ENCODE measurements around the gene KIF25.
A peak's percentile ranks its signal among the peaks of the same experiment; 100 is the strongest.

KIF25 gene

DNA sequence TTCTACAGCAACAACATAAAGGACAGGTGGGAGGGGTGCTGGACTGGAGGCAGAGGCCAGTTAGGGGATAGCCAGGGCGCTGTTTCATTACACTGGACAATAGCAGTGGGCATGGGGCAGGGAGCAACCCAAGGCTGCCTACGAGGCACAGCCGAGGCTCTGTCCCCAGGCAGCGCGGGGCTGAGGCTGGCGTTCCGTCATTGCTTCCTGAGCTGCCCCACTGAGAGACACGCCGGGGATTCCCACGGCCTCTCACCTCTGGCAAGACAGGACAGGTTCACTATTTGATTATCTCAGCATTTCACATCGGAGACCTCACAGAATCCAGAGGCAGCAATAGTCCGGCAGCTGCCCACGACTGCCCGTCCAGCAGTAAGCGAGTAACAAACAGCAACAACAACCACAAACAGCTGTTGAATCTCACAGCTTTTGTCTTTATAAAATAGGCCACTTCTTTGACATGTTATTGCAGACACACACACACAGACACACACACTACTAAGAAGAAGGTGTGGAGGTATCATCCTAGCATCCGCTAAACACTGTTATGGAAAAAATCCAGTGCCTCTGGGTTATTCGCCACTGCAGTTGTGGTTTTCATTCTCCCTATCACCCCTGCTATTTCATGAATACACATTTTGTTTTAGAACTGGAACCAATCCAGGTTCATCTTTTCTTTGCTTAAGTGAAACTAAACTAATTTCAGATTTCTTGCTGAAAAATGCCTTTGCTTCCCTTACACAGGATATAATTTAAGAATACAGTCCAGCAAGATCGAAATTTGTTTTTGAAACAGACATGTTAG is 19.5 kb downstream of the KIF25 start:
- no peak for DNase-seq (ENCODE audit: low read depth, low spot score)

DNA sequence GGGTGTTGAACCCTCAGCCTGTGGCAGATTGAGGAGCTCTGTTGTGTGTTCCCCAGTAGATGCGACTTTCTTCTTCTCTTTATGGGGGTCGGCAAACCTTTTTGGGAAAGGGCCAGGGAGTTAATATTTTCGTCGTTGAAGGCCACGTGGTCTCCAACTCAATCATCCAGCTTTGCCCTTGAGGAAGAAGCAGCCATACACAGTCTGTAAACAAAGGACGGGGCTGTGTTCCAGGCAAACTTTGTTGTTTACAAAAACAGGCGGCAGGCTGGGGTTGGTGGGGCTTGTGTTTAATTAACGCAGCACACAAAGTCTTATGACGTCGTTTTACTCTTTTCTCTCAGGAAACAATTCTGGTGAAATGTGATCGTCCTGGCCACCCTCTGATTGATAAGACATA is 20.2 kb downstream of the KIF25 start:
- no peak for DNase-seq (ENCODE audit: low read depth, low spot score)

DNA sequence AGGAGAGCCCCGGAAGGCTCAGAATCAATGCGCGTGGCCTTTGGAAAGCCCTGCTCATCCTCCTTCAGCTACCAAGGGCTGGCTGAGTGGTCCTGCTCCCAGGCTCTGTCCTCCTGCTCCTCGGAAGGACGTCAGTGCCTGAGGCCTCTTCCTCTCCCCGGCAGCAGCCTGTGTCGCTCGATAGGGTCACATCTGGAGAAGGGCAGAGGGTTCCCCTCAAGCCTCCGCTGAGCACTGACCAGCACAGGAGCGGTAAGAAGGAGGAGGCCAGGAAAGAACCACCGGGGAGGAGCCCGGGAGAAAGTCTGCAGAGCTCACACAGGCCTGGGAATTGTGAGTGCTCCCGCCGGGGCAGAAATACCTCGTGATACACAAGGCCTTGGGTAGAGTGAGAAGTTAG is 21.2 kb downstream of the KIF25 start:
- DNase-seq (ENCODE audit: low read depth, low spot score), result no peak

DNA sequence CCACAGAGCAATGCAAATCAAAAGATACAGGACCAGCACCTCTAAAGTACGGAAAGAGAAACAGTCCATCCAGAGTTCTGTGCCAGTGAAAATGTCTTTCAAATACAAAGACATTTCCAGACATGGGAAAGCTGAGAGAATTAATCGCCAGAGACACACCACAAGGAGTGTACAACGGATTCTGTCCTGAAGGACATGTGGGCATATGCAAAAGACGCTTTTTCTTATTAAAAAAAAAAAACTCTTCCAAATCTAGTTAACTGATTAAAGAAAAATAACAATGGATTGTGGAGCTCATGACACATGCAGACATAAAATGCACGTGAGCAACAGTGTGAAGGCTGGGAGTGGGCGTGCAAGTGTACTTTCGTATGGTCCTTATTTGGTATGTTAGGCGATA is 22.8 kb downstream of the KIF25 start:
- DNase-seq (ENCODE audit: low read depth, low spot score), result no peak

DNA sequence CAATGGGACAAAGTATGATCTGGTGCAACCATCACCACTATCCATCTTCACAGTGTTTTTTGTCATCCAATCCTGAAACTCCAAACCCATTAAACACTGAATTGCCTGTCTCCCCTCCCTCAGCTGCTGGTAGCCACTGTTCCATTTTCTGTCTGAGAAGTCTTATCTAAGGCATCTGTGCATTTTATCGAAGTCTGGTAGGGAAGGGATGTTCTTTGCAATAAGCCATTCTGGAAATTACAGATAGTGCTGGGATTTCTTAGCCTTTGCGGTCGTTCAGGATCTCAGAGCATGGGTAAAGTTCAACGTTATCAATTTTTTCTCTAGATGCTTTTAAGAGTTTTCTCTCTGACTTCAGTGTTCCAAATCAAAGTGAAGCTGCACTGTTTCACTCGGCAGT is 24.1 kb downstream of the KIF25 start:
- DNase-seq (ENCODE audit: low read depth, low spot score), result no peak

DNA sequence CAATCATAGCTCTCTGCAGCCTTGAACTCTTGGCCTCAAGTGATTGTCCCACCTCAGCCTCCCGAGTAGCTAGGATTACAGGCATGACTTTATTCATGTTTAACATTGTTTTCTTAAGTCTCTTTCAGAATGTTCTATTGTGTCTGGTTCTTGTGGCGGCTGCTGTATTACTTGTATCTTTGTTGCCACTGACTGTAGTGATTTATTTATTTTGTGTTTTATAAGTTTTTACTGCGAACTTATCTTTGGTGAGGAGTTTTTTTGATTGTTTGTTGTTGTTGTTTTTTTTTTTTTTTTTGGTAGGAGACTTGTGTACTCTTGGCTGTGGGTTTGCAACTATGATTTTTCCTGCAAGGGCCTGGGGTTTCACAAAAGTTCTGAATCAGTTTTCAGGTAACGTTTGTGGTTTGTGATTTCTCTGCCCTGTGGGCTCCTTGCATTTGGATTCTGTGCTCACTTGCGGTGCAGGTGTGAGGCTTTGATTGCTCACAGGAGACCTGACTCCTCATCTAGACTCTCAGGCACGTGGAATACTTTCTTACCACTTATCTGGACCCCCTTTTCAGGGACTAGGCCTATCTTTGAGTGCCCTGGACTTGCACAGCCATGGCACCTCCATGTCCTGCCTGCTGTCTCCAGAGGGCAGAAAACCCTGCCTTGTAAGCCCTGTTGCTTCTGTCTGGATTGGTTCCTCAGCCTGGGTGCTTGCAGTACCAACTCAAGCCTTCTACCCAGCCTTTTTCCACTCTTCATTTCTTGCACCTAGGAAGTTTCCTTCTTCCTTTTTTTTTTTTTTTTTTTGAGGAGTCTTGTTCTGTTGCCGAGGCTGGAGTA is 25.2 kb downstream of the KIF25 start:
- DNase-seq (ENCODE audit: low read depth, low spot score), result no peak

DNA sequence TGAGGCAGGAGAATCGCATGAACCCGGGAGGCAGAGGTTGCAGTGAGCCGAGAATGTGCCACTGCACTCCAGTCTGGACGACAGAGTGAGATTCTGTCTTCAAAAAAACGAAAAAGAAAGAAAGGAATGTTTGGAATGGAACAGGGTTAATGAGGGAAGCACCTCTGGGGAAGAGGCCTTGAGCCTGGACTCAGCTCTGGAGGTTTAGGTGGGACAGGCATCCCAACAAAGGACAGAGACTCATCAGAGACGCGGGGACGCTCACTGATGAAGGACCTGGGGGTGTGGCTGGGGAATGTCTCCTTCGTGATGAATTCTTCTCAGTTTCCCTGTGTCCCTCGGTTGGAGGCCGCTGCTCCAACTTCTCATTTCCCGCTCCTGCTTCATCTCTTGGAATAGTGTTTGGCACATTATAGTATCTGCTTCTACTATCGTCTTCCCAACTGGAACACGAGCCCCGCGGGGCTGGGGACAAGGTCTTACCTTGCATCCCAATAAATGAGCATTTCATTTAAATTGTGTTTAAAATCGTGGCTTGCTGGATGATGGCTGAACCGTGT is 27.6 kb downstream of the KIF25 start:
- DNase-seq (ENCODE audit: low read depth, low spot score), result no peak

DNA sequence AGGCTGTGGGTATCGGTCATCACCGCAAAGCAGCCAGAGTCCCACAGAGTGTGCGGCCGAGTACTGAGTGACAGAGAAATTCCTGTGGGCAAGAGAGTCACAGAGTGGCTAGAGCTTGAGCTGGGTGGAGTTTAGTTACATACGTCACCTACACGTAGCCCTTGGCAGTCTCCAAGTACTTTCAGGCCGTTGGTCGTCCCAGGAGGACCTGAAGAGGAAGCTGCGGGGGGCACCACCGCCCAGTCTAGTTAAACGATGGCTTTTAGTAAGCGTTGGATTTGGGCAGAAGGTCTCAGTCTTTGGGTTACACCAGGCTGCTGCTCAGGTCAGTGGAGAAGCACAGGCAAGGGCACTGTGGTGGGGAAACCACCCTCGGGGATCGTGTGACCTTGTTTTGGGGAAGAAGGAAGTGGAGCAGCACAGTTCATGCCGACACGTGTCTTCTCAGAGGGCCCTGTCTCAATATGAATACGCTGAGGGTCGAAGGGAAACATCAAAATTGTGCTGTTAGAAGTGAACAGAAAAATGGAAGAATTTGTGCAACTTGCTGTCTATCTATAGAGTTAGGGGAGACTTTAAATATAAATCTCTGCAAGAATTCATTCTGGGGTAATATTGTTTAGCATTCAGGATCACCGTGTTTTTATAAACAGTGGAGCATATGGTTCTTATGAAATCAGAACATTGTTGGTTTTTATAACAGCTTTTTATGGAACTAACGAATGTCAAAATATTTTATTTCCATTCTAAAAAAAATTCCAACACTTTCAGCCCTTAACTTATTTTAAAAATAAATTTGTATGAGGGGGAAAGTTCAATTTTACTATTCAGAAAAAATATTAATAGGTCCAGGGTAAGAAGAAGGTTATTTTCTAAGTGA is 28.6 kb downstream of the KIF25 start:
- DNase-seq (ENCODE audit: low read depth, low spot score), result no peak

DNA sequence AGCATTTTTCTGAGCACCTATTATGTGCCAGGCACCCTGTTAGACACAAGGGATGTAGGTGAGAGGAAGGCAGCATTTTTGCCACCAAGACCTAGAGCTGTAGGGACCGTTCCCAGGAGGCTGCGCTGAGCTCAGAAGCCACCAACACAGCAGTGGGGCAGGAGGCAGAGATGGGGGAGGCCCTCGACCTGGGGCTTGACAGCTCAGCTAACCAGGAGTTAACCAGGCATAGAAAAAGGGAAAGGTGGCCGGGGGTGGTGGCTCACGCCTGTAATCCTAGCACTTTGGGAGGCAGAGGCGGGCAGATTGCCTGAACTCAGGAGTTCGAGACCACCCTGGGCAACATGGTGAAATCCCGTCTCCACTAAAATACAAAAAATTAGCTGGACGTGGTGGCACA is 29.5 kb downstream of the KIF25 start:
- DNase-seq (ENCODE audit: low read depth, low spot score), result no peak

DNA sequence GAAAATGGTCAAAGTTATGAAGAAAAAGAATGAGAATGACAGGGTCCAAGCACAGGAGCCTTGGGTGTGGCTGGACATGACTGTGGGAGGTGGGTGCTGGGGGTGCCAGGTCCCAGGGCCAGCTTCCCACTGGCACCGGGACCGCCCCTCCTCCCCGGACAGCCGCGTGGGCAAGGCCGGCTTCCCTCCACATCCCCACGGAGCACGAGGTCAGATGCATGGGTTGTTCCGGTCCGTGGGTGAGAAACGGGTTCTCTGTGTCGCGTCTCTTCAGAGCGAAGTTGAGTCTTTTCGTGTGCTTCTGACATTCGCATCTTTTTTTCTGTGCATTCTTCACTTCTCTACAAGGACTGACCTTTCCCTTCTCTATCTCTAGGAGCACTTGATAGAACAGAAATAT is 30.1 kb downstream of the KIF25 start:
- no peak for DNase-seq (ENCODE audit: low read depth, low spot score)

DNA sequence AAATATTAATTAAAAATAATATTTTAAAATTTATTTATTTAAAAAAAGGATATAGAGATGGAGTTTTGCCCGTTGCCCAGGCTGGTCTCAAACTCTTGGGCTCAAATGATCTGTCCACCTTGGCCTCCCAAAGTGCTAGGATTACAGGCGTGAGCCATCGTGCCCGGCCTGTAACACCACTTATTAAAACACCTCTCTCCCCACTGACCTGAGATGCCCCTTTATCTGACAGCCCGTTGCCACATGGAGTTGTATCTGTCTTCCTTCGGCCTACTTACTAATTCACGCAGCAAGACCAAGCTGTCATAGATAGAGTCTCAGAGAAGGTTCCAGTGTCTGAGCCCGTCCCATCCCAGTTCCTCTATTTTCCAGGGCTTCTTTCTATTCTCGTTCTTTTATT is 30.7 kb downstream of the KIF25 start:
- DNase-seq (ENCODE audit: low read depth, low spot score), result no peak

DNA sequence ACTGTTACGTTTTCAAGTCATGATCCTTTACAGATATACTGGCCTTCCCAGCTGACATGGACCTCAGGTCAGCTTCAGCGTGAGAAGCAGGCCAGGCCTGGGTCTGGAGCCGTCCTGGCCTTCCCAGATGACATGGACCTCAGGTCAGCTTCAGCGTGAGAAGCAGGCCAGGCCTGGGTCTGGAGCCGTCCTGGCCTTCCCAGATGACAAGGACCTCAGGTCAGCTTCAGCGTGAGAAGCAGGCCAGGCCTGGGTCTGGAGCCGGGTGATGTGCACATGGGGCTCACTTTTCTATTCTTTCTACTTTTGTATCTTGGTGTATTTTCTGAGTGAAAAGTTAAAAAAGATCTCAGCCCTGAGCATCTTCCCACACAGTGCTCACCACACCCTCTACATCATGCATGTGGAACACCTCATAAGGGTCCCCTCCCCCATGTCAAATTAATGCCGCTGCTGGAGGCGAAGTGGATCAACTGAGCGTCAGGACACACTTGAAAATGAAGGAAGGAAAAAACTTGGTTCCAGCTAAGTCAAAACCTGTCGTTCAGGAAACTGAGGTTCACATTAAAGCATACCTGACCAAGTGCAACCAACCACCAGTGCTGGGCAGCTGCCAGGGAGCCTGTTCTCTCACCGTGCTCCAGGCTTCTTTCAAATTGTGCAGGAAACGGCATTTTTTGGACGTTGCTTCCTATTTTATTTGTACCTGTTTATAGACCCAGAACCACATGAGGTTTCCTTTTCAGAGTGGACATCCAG is 32.2 kb downstream of the KIF25 start:
- no peak for DNase-seq (ENCODE audit: low read depth, low spot score)

DNA sequence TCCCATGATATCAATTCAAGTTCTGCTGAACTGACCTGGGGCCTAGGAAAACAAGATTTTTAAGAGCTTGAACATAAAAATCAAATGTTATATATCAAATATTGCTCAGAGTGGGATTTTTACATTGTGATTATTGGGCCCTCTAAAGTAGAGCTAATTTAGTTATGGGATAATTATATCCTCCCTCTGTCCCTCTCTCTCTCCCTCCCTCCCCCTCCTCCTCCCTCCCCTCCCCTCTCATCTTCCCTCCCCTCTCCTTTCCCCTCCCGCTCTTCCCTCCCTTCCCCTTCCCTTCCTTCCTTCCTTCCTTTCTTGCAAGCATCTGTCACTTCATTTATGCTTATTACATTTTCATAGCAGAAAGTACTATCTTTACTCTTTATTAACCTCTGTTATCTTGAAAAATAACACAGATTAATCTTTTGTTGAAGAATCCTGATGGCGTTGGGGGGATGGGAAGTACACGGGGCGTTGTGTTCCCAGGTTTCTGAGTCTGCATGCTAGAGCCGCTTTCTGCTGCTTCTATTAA is 32.8 kb downstream of the KIF25 start:
- no peak for DNase-seq (ENCODE audit: low read depth, low spot score)

DNA sequence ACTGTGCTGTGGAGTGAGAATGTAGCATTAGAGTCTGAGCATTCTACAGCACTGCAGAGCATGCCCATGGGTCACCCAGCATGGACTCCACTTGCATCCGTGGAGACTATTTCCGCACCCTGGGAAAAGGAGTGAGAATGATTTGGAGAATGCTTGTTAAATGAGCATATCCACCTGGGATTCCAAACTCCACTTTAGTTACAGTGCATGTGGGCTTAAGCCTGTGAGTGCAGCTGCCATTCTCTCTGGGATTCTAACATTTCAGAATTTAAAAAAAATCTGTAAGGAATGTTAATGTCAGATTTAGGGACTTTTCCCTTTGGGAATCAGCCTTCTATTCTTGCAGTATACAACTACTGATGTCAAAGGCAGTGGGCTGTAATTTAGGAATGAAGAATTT is 33.4 kb downstream of the KIF25 start:
- DNase-seq (ENCODE audit: low read depth, low spot score), result no peak

DNA sequence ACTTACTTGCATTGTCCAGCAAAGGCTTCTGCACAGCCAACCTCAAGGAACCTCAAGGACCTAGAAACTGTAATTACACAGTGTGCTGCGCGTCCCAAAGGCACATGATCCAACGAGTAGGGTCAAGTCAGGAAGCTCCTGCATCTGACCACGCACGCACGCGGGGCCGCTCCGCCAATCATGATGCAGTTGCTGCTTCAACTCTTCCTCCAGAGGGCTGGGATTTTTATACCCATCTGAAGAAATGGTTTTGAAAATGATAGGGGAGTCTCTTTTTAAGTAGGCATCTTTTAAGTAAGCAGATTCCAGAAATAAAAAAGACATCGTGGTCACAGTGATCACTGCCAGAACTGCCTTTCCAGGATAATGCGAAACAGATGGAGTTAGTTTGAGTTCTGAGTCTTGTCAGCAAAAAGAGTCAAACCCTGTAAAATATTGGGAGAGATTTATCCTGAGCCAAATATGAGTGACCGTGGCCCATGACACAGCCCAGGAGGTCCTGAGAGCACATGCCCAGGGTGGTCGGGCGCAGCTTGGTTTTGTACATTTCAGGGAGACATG is 34.0 kb downstream of the KIF25 start:
- no peak for DNase-seq (ENCODE audit: low read depth, low spot score)

DNA sequence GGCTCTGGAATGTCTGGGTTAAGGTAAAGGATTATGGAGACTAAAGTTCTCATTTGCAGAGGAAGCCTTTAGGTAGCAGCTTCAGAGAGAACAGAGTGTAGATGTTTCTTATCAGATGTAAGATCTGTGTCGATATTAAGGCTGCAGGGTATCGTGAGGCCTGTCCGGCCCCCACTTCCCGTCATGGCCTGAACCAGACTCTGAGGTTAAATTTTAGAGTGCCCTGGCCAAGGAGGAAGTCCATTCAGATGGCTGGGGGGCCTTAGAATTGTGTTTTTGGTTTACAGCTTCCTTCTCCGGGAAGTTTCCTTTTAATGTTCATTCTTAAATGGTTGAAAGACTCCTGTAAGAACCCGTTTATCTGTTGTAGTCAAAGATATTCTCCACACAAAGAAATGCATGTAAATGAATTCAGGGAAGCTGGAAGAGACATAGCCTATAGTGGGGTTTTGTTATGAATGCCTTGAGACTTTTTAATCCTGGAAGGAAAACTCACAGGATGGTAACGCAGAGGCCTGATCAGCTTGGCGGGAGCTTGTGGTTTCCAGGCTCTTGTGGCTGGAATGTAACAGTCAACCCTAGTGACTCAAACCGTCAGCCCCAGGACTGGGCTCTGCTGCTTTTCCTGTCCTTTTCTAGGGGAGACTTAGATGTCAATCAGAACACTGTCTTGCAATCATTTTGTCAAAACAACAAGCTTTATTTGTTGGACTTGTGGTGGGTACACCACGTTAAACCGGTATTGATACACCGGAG is 34.7 kb downstream of the KIF25 start:
- DNase-seq (ENCODE audit: low read depth, low spot score), result peak; percentile 86

DNA sequence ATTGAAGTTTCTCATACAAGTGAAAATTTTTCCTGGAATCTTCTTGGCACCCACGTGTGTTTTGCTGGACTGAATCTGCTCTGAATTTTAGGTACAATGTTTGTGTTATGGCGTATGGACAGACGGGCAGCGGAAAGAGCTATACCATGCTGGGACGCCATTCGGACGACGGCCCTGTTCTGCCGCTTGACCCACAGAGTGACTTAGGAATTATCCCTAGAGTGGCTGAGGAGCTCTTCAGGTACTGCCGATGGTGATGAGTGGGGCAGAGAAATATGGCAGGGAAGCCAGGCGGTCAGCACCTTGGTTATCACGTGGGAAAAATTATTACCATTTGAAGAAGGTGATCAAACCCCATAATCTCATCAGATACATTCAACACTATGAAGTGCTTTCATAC is 36.3 kb downstream of the KIF25 start:
- DNase-seq (ENCODE audit: low read depth, low spot score), result no peak

DNA sequence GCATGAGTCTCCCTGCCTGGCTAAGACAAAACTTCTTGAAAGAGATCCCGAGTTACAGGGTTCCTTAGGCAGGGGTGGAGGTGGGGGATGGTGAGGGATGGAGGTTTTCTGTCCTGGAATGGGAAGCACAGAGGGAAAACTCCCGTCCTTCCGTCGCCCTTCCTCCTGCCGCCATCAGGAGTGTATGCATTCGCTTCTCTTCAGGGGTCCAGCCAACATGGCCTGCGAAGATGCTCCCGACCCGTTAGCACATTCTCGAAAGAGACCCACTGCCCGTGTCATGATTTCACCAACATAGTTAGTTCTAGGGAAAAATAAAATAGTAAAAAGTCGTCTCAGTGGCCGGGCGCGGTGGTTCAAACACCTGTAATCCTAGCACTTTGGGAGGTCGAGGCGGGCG is 37.1 kb downstream of the KIF25 start:
- DNase-seq (ENCODE audit: low read depth, low spot score), result no peak

DNA sequence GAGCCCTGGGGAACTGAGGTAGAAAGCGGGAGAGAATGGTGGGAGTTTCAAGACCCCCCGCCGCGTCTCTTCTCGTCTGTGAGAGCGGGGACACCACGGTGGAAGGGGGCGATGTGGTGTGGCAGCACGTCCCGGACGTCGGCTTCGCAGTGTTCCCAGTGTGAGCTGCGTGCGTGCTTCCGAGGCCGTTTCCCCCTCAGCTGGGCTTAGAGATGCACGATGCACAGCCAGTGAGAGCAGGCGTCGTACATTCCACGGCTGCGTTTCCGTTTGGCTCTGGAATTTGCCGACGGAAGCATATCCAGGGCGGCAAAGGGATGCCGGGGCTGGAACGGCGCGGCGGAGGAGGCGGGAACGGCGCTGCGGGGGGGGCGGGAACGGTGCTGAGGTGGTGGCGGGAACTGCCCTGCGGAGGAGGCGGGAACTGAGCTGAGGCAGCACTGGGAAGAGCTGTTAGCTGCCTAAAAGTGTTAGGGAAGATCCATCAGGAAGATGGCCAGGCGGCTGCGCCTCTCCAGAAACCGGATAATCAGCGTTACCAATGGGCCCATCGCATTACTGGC is 37.7 kb downstream of the KIF25 start:
- DNase-seq (ENCODE audit: low read depth, low spot score), result peak; percentile 73

All from astrocyte of the hippocampus (primary cell).